Globus pallidus (tissue), 1 donor: ENCODE data around the gene MICOS13.

Source experiments
- DNase-seq: peaks from one replicate; pipeline ENCODE4 v3.0.0-alpha.2; 2015; ENCODE audit warnings: low spot score

The MICOS13 gene

DNA sequence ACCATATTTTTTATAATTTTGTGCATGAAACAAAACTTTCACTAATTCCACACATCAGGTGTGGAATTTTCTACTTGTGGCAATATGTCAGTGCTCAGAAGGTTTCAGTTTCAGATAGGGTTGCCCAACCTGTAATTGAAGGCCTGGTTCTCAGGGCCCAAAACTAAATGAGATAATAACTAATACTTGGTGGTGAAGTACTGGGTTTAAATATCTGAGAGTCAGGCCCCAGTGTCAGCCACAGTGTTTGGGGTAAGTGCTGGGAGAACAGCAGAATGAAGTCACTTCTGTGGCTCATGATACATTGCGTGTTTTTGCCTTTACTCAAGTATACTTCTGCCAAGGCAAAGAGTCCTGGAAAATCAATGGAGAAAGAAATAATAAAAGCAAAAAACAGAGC is 51.9 kb downstream of the MICOS13 start:
- no peak for DNase-seq
